B cell (primary cell): ENCODE results near the gene TMEM94. TPM values are rescaled to one million over a fixed set of nuclear protein-coding genes. Genes with fewer than 3 reads are reported as not detected.

Source experiments
- ATAC-seq: fragments of 200-7000 bp; cut with Tn5 transposase; one replicate; pipeline ENCODE4 v1.10.0; 2021; ENCODE audit warnings: low read depth, mild to moderate bottlenecking, moderate number of reproducible peaks, moderate library complexity
- CTCF ChIA-PET: fragments of 350-600 bp; sonication (Branson Sonifier 250); formaldehyde crosslinking; loops from one replicate; lab custom pipeline; 2021; ENCODE audit warnings: antibody characterized with exemption, inconsistent platforms; lab: Charles Lee
- POLR2A ChIA-PET: fragments of 350-600 bp; sonication (Branson Sonifier 250); formaldehyde crosslinking; loops from one replicate; lab custom pipeline; 2021; ENCODE audit warnings: antibody characterized with exemption; lab: Charles Lee
- DNase-seq: peaks from one replicate; pipeline ENCODE4 v3.0.0; 2013
- H2AFZ ChIP-seq: 2 replicates; pipeline ENCODE4 v1.6.1; 2012; ENCODE audit warnings: mild to moderate bottlenecking, low read depth, low read length; ENCODE audit not compliant: insufficient read depth, poor library complexity, severe bottlenecking
- H3K27ac ChIP-seq, 2 donors: 1 replicate in 1 of 2; 2 replicates in 1 of 2; pipeline ENCODE4 v1.5.1; 2012 to 2013; ENCODE audit warnings: low read length in 2 of 2, mild to moderate bottlenecking in 2 of 2, moderate library complexity in 1 of 2
- H3K27me3 ChIP-seq, 4 experiments: fragments of 200-600 bp in 1 of 4; sonication (generic) in 1 of 4; replicated peaks in 1 of 4; 1 replicate in 2 of 4; 2 replicates in 2 of 4; pipeline versions ENCODE4 v1.6.1 to v1.7.0; 2013 to 2016; ENCODE audit warnings: low read length in 3 of 4, mild to moderate bottlenecking in 2 of 4, mixed read lengths in 1 of 4, moderate library complexity in 1 of 4; ENCODE audit not compliant: insufficient read depth in 4 of 4, control insufficient read depth in 3 of 4; ENCODE audit errors: control extremely low read depth in 1 of 4
- H3K36me3 ChIP-seq, 2 experiments: replicated peaks in 1 of 2; 1 replicate in 1 of 2; 2 replicates in 1 of 2; pipeline versions ENCODE4 v1.6.1 to v1.7.1; 2013; ENCODE audit warnings: low read length in 1 of 2; ENCODE audit not compliant: insufficient read depth in 2 of 2, control insufficient read depth in 1 of 2; ENCODE audit errors: control extremely low read depth in 1 of 2, extremely low read depth in 1 of 2
- H3K4me1 ChIP-seq, 2 donors: fragments of 200-600 bp in 1 of 2; sonication (generic) in 1 of 2; 1 replicate in 1 of 2; 2 replicates in 1 of 2; pipeline versions ENCODE4 v1.5.1 to v1.6.1; 2013 to 2017; ENCODE audit warnings: low read length in 2 of 2; ENCODE audit not compliant: control insufficient read depth in 2 of 2, insufficient read depth in 2 of 2
- H3K4me2 ChIP-seq: replicated peaks from 2 replicates; pipeline ENCODE3; 2012; ENCODE audit warnings: mild to moderate bottlenecking, low read depth, low read length; ENCODE audit not compliant: poor library complexity, severe bottlenecking
- H3K4me3 ChIP-seq, 5 experiments: fragments of 200-600 bp in 1 of 5; sonication (generic) in 1 of 5; 1 replicate in 3 of 5; 2 replicates in 2 of 5; pipeline versions ENCODE4 v1.5.1 to v1.7.0; 2011 to 2016; ENCODE audit warnings: low read length in 4 of 5, mild to moderate bottlenecking in 4 of 5, low read depth in 2 of 5, control low read depth in 1 of 5, moderate library complexity in 1 of 5; ENCODE audit not compliant: insufficient read depth in 1 of 5; ENCODE audit errors: control extremely low read depth in 1 of 5, extremely low read depth in 1 of 5
- H3K79me2 ChIP-seq: fragments of 200-600 bp; sonication (generic); one replicate; pipeline ENCODE4 v1.6.0; 2016; ENCODE audit warnings: low read length; ENCODE audit not compliant: control insufficient read depth, insufficient read depth
- H3K9ac ChIP-seq: fragments of 200-600 bp; sonication (generic); 2 replicates; pipeline ENCODE4 v1.6.1; 2017; ENCODE audit warnings: mild to moderate bottlenecking, low read length, moderate library complexity
- H3K9me3 ChIP-seq, 3 donors: one replicate each; pipeline versions ENCODE4 v1.6.1 to v1.7.1; 2013; ENCODE audit warnings: low read length in 2 of 3; ENCODE audit not compliant: control insufficient read depth in 2 of 3, insufficient read depth in 1 of 3; ENCODE audit errors: control extremely low read depth in 1 of 3
- H4K20me1 ChIP-seq: 2 replicates; pipeline ENCODE4 v1.6.0; 2012; ENCODE audit warnings: mild to moderate bottlenecking, low read length; ENCODE audit not compliant: insufficient read depth, control insufficient read depth, poor library complexity, severe bottlenecking
- H3K27ac Mint-ChIP-seq: one replicate; pipeline ENCODE4 v1.8.0; 2021; ENCODE audit warnings: mixed read lengths
- H3K27me3 Mint-ChIP-seq: one replicate; pipeline ENCODE4 v1.8.0; 2021; ENCODE audit warnings: mixed read lengths
- H3K4me1 Mint-ChIP-seq: one replicate; pipeline ENCODE4 v1.8.0; 2021; ENCODE audit warnings: mixed read lengths
- H3K4me3 Mint-ChIP-seq: one replicate; pipeline ENCODE4 v1.8.0; 2021; ENCODE audit warnings: mixed read lengths
- H3K9me3 Mint-ChIP-seq: one replicate; pipeline ENCODE4 v1.8.0; 2022; ENCODE audit warnings: mixed read lengths; ENCODE audit not compliant: insufficient read depth
- EZH2 ChIP-seq: IDR thresholded peaks from 2 replicates; pipeline ENCODE4 v1.6.1; 2012; ENCODE audit warnings: borderline replicate concordance, low read depth, mild to moderate bottlenecking, moderate library complexity, low read length; ENCODE audit not compliant: insufficient read depth, poor library complexity, severe bottlenecking
- WGBS: methylation state at CpG from one replicate; pipeline ENCODE4 v1.1.5; 2013; ENCODE audit warnings: missing lambda C conversion rate; ENCODE audit not compliant: insufficient coverage; 5-methylcytosine and 5-hydroxymethylcytosine counted together
- intact Hi-C: fragments of 100-400 bp; cut with micrococcal nuclease; formaldehyde crosslinking; loops from one replicate; pipeline ENCODE4 v1.10.0; 2022
- polyA plus RNA-seq: library from polyadenylated mRNA; depleted of rRNA; stranded (reverse); fragments of >200 nt; gene quantifications from 2 replicates; pipeline ENCODE4 v1.2.3, GENCODE V29; 2012
- total RNA-seq, 2 donors: library from RNA; stranded (reverse); fragments of 120-200 nt in 1 of 2; gene quantifications; 1 replicate in 1 of 2; 2 replicates in 1 of 2; pipeline versions ENCODE4 v1.2.3 to v1.2.4, GENCODE V29; 2013 to 2022
- TF ChIP-seq, protein P1 (sequence below): fragments of 200-600 bp; IDR thresholded peaks from one replicate; pipeline ENCODE4 v1.8.0; 2022; ENCODE audit warnings: antibody characterized with exemption, mild to moderate bottlenecking

The TMEM94 gene
- total and polyA plus RNA-seq, 2 donors (not counting 1 experiment from before 2014, with no cell fraction given) = 139 to 158 TPM

- ATAC-seq = peak; percentile 5
- no peak for DNase-seq
- Histone ChIP-seq H3K4me3 (peak overlapping the region; percentile 6 to 96 (median 70)), H2AFZ (peak overlapping the region; percentile 87), H3K27me3 (no peaks in the 10 kb centered on the region), H3K27ac (peak overlapping the region in 1 of 2 donors; percentile 15), H3K79me2 (peaks cover 11% of the 10 kb centered on the region), H3K9me3 (no peaks in the 10 kb centered on the region), H3K36me3 (no peaks in the 10 kb centered on the region), H3K9ac (peak overlapping the region; percentile 89), H3K4me1 (peaks cover 26 to 39% of the 10 kb centered on the region in 2 donors), H3K4me2 (peak overlapping the region; percentile 100), H4K20me1 (peaks cover 10% of the 10 kb centered on the region)
- no peak for TF ChIP-seq EZH2
- TF ChIP-seq, protein P1, sequence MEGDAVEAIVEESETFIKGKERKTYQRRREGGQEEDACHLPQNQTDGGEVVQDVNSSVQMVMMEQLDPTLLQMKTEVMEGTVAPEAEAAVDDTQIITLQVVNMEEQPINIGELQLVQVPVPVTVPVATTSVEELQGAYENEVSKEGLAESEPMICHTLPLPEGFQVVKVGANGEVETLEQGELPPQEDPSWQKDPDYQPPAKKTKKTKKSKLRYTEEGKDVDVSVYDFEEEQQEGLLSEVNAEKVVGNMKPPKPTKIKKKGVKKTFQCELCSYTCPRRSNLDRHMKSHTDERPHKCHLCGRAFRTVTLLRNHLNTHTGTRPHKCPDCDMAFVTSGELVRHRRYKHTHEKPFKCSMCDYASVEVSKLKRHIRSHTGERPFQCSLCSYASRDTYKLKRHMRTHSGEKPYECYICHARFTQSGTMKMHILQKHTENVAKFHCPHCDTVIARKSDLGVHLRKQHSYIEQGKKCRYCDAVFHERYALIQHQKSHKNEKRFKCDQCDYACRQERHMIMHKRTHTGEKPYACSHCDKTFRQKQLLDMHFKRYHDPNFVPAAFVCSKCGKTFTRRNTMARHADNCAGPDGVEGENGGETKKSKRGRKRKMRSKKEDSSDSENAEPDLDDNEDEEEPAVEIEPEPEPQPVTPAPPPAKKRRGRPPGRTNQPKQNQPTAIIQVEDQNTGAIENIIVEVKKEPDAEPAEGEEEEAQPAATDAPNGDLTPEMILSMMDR = no peak
- H3K9me3 Mint-ChIP-seq = no peaks in the 10 kb centered on the region
- H3K27me3 Mint-ChIP-seq = no peaks in the 10 kb centered on the region
- under 1% methylated on average over 61 of the region's 65 CpGs for WGBS
- CTCF ChIA-PET = interaction anchor here (0.6 to 2.2 kb wide), 22 partner anchors 8 to 311 kb away, joined by 3 to 24 read pairs (median 4); partner anchors contain the start of genes LLGL2, MYO15B, SLC25A19 and SMIM5
- intact Hi-C loops = loop anchor here (1.0 to 10.0 kb wide), 9 partner anchors 9 to 1221 kb away; partner anchors contain the start of genes GALK1, GRB2, LLGL2 and MFSD11
- peak overlapping the region; percentile 81 for H3K4me3 Mint-ChIP-seq
- no peak overlapping the region for H3K27ac Mint-ChIP-seq
- peaks cover 19% of the 10 kb centered on the region for H3K4me1 Mint-ChIP-seq
- POLR2A ChIA-PET = interaction anchor here (0.7 to 1.5 kb wide), 9 partner anchors 8 to 587 kb away, joined by 3 to 22 read pairs (median 4); partner anchors contain the start of genes EXOC7, LLGL2, MIF4GD and SLC25A19
Observed at GRCh38 chr17:75516619-75517296, 60.3 kb downstream of the TMEM94 start.
